Thymus (tissue), 2 donors: ENCODE measurements around the gene PSMB3. TPM values are rescaled to one million over a fixed set of nuclear protein-coding genes. Genes with fewer than 3 reads are reported as not detected.

Experiments
- polyA plus RNA-seq: library from polyadenylated mRNA; stranded (reverse); fragments of 200-250 nt; gene quantifications from one replicate; pipeline ENCODE4 v1.2.3, GENCODE V29; 2013
- total RNA-seq: library from RNA; stranded (reverse); fragments of 120-200 nt; gene quantifications from one replicate; pipeline ENCODE4 v1.2.4, GENCODE V29; 2013
- donor health status: healthy.

Gene PSMB3
- total and polyA plus RNA-seq, 2 donors, result 206 to 432 TPM

Other genes starting within 250 kb of the PSMB3 start
- gene SRCIN1, start 146.8 kb upstream of the PSMB3 start, total RNA-seq, result 0.52 TPM
- 1.1 TPM for gene SRCIN1, start 146.8 kb upstream of the PSMB3 start, polyA plus RNA-seq
- 2.6 TPM for gene EPOP, start 77.8 kb upstream of the PSMB3 start, total RNA-seq
- gene EPOP, start 77.8 kb upstream of the PSMB3 start, polyA plus RNA-seq, result 4.3 TPM
- gene MLLT6, start 47.5 kb upstream of the PSMB3 start, total RNA-seq, result 37.3 TPM
- 124 TPM for gene MLLT6, start 47.5 kb upstream of the PSMB3 start, polyA plus RNA-seq
- 10.3 TPM for gene CISD3, start 22.4 kb upstream of the PSMB3 start, total RNA-seq
- gene CISD3, start 22.4 kb upstream of the PSMB3 start, polyA plus RNA-seq, result 22.5 TPM
- 1.4 TPM for gene PCGF2, start 4.4 kb upstream of the PSMB3 start, total RNA-seq
- gene PCGF2, start 4.4 kb upstream of the PSMB3 start, polyA plus RNA-seq, result 12.6 TPM
- 15.9 TPM for gene PIP4K2B, start 46.8 kb downstream of the PSMB3 start, total RNA-seq
- gene PIP4K2B, start 46.8 kb downstream of the PSMB3 start, polyA plus RNA-seq, result 17.8 TPM
- 18.7 TPM for gene CWC25, start 72.6 kb downstream of the PSMB3 start, total RNA-seq
- gene CWC25, start 72.6 kb downstream of the PSMB3 start, polyA plus RNA-seq, result 36.2 TPM
- 3,220 TPM for gene RPL23, start 101.0 kb downstream of the PSMB3 start, total RNA-seq
- 4,550 TPM for gene RPL23, start 101.0 kb downstream of the PSMB3 start, polyA plus RNA-seq
- 37.0 TPM for gene LASP1, start 117.3 kb downstream of the PSMB3 start, total RNA-seq
- 72.5 TPM for gene LASP1, start 117.3 kb downstream of the PSMB3 start, polyA plus RNA-seq
- gene FBXO47, start 214.7 kb downstream of the PSMB3 start, total RNA-seq, result not detected
- gene FBXO47, start 214.7 kb downstream of the PSMB3 start, polyA plus RNA-seq, result not detected